ENCODE results near the gene EMD. TPM values are rescaled to one million over a fixed set of nuclear protein-coding genes. Genes with fewer than 3 reads are reported as not detected.

The EMD gene
- total and polyA plus RNA-seq, 2 of the 13 experiments (the other 11 are each of a cell fraction or from before 2014, with no cell fraction given): 14.5 to 14.9 TPM

DNA sequence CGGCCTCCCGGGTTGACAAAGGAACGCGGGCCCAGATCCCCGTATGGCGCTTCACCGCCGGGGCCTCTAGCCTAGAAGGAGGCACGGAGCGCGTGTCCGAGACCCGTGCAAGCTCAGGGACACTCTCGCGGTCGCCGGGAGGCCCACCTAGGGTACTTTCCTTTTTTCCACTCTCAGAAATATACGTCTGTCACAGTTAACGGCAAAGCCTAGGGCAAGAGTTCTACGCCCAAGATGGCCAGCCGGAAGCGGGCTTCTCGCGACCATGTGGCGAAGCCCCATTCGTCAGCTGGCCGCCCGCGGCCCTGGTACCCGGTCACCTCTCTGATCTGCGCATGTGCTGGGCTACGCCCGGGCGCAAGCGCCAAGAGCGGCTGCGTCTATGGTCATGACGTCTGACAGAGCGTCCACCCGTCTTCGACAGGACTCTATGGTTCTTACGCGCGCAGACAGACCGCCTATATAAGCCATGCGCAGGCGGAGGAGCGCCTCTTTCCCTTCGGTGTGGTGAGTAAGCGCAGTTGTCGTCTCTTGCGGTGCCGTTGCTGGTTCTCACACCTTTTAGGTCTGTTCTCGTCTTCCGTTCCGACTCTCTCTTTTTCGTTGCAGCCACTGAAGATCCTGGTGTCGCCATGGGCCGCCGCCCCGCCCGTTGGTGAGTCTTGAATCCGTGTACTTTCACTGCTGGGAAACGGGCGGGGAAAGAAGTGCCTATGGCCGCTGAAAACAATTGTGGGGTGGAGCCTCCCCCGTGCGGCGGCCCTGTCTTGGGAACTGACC, 19.0 kb downstream of the EMD start, which contains the start of gene RPL10 (continued):
- TF ChIP-seq ZBTB26 (CRISPR knock-in tag; IDR thresholded peaks at IDR 0.05; ENCODE audit: borderline replicate concordance) (0 out of 2 replicates have a peak, but pooled peaks have one; percentile 25), TCF7 (IDR thresholded peaks at IDR 0.05; ENCODE audit: low read depth) (no peak), ELF3 (CRISPR knock-in tag; IDR thresholded peaks at IDR 0.05) (no peak; the same call in 1 of the 2 replicates), TFE3 (CRISPR knock-in tag; IDR thresholded peaks at IDR 0.05) (peak; percentile 70), BRCA1 (CRISPR knock-in tag; IDR thresholded peaks at IDR 0.05) (0 out of 2 replicates have a peak, but pooled peaks have one; percentile 66), GLI4 (CRISPR knock-in tag; IDR thresholded peaks at IDR 0.05; ENCODE audit: borderline replicate concordance) (no peak; the same call in 1 of the 2 replicates), ZBTB42 (CRISPR knock-in tag; IDR thresholded peaks at IDR 0.05) (no peak; the same call in 1 of the 2 replicates), ZNF773 (CRISPR knock-in tag; IDR thresholded peaks at IDR 0.05; ENCODE audit: borderline replicate concordance) (no peak), WIZ (CRISPR knock-in tag; IDR thresholded peaks at IDR 0.05) (no peak), ZNF800 (CRISPR knock-in tag; IDR thresholded peaks at IDR 0.05) (0 out of 2 replicates have a peak, but pooled peaks have one; percentile 15), TIGD3 (CRISPR knock-in tag; IDR thresholded peaks at IDR 0.05; ENCODE audit: borderline replicate concordance) (no peak), NFIC (IDR thresholded peaks at IDR 0.05; ENCODE audit: low read length) (no peak), ZNF788 (CRISPR knock-in tag; IDR thresholded peaks at IDR 0.05; ENCODE audit: borderline replicate concordance) (no peak; the same call in 1 of the 2 replicates), MAZ (IDR thresholded peaks at IDR 0.05; ENCODE audit: borderline replicate concordance, low read depth, low read length) (no peak), MAZ (CRISPR knock-in tag; IDR thresholded peaks at IDR 0.05; ENCODE audit: low read depth) (peak; percentile 59), ESRRA (CRISPR knock-in tag; IDR thresholded peaks at IDR 0.05; ENCODE audit: low read depth) (no peak), ZNF432 (CRISPR knock-in tag; IDR thresholded peaks at IDR 0.05; ENCODE audit: borderline replicate concordance) (no peak), MED8 (CRISPR knock-in tag; IDR thresholded peaks at IDR 0.05; ENCODE audit: insufficient replicate concordance) (no peak)
- TF ChIP-seq, protein P1, sequence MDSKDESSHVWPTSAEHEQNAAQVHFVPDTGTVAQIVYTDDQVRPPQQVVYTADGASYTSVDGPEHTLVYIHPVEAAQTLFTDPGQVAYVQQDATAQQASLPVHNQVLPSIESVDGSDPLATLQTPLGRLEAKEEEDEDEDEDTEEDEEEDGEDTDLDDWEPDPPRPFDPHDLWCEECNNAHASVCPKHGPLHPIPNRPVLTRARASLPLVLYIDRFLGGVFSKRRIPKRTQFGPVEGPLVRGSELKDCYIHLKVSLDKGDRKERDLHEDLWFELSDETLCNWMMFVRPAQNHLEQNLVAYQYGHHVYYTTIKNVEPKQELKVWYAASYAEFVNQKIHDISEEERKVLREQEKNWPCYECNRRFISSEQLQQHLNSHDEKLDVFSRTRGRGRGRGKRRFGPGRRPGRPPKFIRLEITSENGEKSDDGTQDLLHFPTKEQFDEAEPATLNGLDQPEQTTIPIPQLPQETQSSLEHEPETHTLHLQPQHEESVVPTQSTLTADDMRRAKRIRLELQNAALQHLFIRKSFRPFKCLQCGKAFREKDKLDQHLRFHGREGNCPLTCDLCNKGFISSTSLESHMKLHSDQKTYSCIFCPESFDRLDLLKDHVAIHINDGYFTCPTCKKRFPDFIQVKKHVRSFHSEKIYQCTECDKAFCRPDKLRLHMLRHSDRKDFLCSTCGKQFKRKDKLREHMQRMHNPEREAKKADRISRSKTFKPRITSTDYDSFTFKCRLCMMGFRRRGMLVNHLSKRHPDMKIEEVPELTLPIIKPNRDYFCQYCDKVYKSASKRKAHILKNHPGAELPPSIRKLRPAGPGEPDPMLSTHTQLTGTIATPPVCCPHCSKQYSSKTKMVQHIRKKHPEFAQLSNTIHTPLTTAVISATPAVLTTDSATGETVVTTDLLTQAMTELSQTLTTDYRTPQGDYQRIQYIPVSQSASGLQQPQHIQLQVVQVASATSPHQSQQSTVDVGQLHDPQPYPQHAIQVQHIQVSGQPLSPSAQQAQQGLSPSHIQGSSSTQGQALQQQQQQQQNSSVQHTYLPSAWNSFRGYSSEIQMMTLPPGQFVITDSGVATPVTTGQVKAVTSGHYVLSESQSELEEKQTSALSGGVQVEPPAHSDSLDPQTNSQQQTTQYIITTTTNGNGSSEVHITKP (CRISPR knock-in tag; IDR thresholded peaks at IDR 0.05; ENCODE audit: low read depth): no peak
